H1 (cell line): ENCODE results near the gene CNOT10. TPM values are rescaled to one million over a fixed set of nuclear protein-coding genes. Genes with fewer than 3 reads are reported as not detected.

Experiments used
- CTCF ChIA-PET: fragments of 300-600 bp; sonication (Branson Sonifier 250); formaldehyde crosslinking; loops from one replicate; lab custom pipeline; 2021; ENCODE audit not compliant: partially characterized antibody; lab: Charles Lee
- POLR2A ChIA-PET: fragments of 300-600 bp; sonication (Branson Sonifier 250); formaldehyde crosslinking; loops from one replicate; lab custom pipeline; 2021; ENCODE audit warnings: inconsistent platforms; ENCODE audit not compliant: partially characterized antibody; lab: Charles Lee
- DNase-seq, 2 experiments: peaks; one replicate each; pipeline versions ENCODE4 v3.0.0 to v3.0.0-alpha.2; 2010 to 2022; ENCODE audit warnings: low spot score in 2 of 2, low read depth in 1 of 2, mixed read lengths in 1 of 2
- FAIRE-seq: peaks from 2 replicates; lab custom pipeline; 2011; peaks lifted over from hg19 to GRCh38; lab: Jason Lieb, UNC
- H2AFZ ChIP-seq: 2 replicates; pipeline ENCODE4 v1.8.1; 2012; ENCODE audit warnings: low read length, inconsistent platforms
- H2AK5ac ChIP-seq: 2 replicates; pipeline ENCODE4 v1.6.1; 2013; ENCODE audit warnings: low read depth, low read length
- H2BK120ac ChIP-seq: replicated peaks from 2 replicates; pipeline ENCODE3; 2013; ENCODE audit warnings: low read depth, low read length, inconsistent platforms
- H2BK12ac ChIP-seq: 2 replicates; pipeline ENCODE4 v1.6.1; 2013; ENCODE audit warnings: low read depth, low read length
- H2BK15ac ChIP-seq: 2 replicates; pipeline ENCODE4 v1.6.1; 2013; ENCODE audit warnings: low read length
- H2BK20ac ChIP-seq: 2 replicates; pipeline ENCODE4 v1.6.1; 2013; ENCODE audit warnings: low read length
- H2BK5ac ChIP-seq: 2 replicates; pipeline ENCODE4 v1.6.1; 2013; ENCODE audit warnings: low read depth, low read length
- H3K14ac ChIP-seq: 2 replicates; pipeline ENCODE4 v1.6.1; 2013; ENCODE audit warnings: inconsistent platforms; ENCODE audit not compliant: insufficient read length
- H3K18ac ChIP-seq: 2 replicates; pipeline ENCODE4 v1.6.1; 2013; ENCODE audit warnings: low read length; ENCODE audit errors: extremely low read depth
- H3K23ac ChIP-seq: 2 replicates; pipeline ENCODE4 v1.6.1; 2013; ENCODE audit warnings: inconsistent platforms; ENCODE audit not compliant: insufficient read length
- H3K23me2 ChIP-seq: 2 replicates; pipeline ENCODE4 v1.6.1; 2013; ENCODE audit warnings: low read depth, low read length
- H3K27ac ChIP-seq: 2 replicates; pipeline ENCODE4 v1.6.1; 2011; ENCODE audit warnings: low read depth, low read length, inconsistent platforms
- H3K27me3 ChIP-seq, 4 experiments: replicated peaks in 1 of 4; 1 replicate in 1 of 4; 2 replicates in 3 of 4; pipeline versions ENCODE4 v1.6.1 to v1.8.1; 2011 to 2013; ENCODE audit warnings: low read length in 3 of 4, mild to moderate bottlenecking in 3 of 4, inconsistent platforms in 2 of 4, mixed read lengths in 2 of 4, moderate library complexity in 1 of 4; ENCODE audit not compliant: control insufficient read depth in 3 of 4, insufficient read depth in 3 of 4; ENCODE audit errors: extremely low read depth in 1 of 4
- H3K36me3 ChIP-seq, 4 experiments: 2 replicates each; pipeline versions ENCODE4 v1.6.1 to v1.8.1; 2011 to 2013; ENCODE audit warnings: mild to moderate bottlenecking in 4 of 4, low read length in 3 of 4, moderate library complexity in 2 of 4, control low read depth in 1 of 4, inconsistent platforms in 1 of 4; ENCODE audit not compliant: insufficient read depth in 4 of 4, control insufficient read depth in 2 of 4
- H3K4ac ChIP-seq: replicated peaks from 2 replicates; pipeline ENCODE3; 2013; ENCODE audit warnings: low read length, low read depth, mixed read lengths, inconsistent platforms; ENCODE audit not compliant: insufficient read length
- H3K4me1 ChIP-seq, 4 experiments: replicated peaks in 1 of 4; 1 replicate in 1 of 4; 2 replicates in 3 of 4; pipeline versions ENCODE4 v1.6.1 to v1.8.1; 2011 to 2013; ENCODE audit warnings: low read length in 3 of 4, inconsistent platforms in 2 of 4, mixed read lengths in 1 of 4; ENCODE audit not compliant: insufficient read depth in 4 of 4, control insufficient read depth in 3 of 4
- H3K4me2 ChIP-seq, 2 experiments: 2 replicates each; pipeline versions ENCODE4 v1.6.1 to v1.8.1; 2011 to 2013; ENCODE audit warnings: low read depth in 2 of 2, low read length in 2 of 2, control low read depth in 1 of 2, inconsistent platforms in 1 of 2, mild to moderate bottlenecking in 1 of 2; ENCODE audit not compliant: insufficient read depth in 1 of 2
- H3K4me3 ChIP-seq, 4 experiments: fragments of 200-600, 300-600 bp in 1 of 4; sonication (generic), shearing (Covaris generic), sonication (Bioruptor Twin) in 1 of 4; 2 replicates each; pipeline versions ENCODE4 v1.5.1 to v1.8.1; 2011 to 2016; ENCODE audit warnings: low read length in 4 of 4, low read depth in 3 of 4, control low read depth in 2 of 4, inconsistent platforms in 2 of 4, mild to moderate bottlenecking in 2 of 4, mixed read lengths in 1 of 4, moderate library complexity in 1 of 4; ENCODE audit not compliant: insufficient read depth in 2 of 4; ENCODE audit errors: extremely low read depth in 1 of 4
- H3K56ac ChIP-seq: replicated peaks from 2 replicates; pipeline ENCODE3; 2013; ENCODE audit warnings: low read depth, mild to moderate bottlenecking, mixed read lengths, low read length, inconsistent platforms; ENCODE audit not compliant: insufficient read length
- H3K79me1 ChIP-seq: 2 replicates; pipeline ENCODE4 v1.6.1; 2013; ENCODE audit warnings: low read depth, low read length, control low read depth
- H3K79me2 ChIP-seq, 2 experiments: 2 replicates each; pipeline versions ENCODE4 v1.6.1 to v1.8.1; 2012 to 2013; ENCODE audit warnings: low read length in 2 of 2, mild to moderate bottlenecking in 2 of 2, inconsistent platforms in 1 of 2; ENCODE audit not compliant: insufficient read depth in 2 of 2, control insufficient read depth in 1 of 2
- H3K9ac ChIP-seq, 4 experiments: replicated peaks in 1 of 4; 1 replicate in 1 of 4; 2 replicates in 3 of 4; pipeline versions ENCODE4 v1.6.1 to v1.8.1; 2011 to 2013; ENCODE audit warnings: low read depth in 3 of 4, low read length in 3 of 4, control low read depth in 2 of 4, mild to moderate bottlenecking in 2 of 4, moderate library complexity in 2 of 4, inconsistent platforms in 1 of 4; ENCODE audit errors: extremely low read depth in 1 of 4
- H3K9me3 ChIP-seq, 2 experiments: 2 replicates each; pipeline versions ENCODE4 v1.6.1 to v1.8.1; 2012 to 2013; ENCODE audit warnings: mild to moderate bottlenecking in 2 of 2, moderate library complexity in 2 of 2, control low read depth in 1 of 2, inconsistent platforms in 1 of 2, low read depth in 1 of 2, low read length in 1 of 2, mixed read lengths in 1 of 2; ENCODE audit not compliant: insufficient read depth in 2 of 2
- H4K20me1 ChIP-seq, 2 experiments: replicated peaks in 1 of 2; 2 replicates each; pipeline versions ENCODE3 to v1.8.1; 2011 to 2013; ENCODE audit warnings: inconsistent platforms in 2 of 2, low read length in 2 of 2, mild to moderate bottlenecking in 1 of 2; ENCODE audit not compliant: insufficient read depth in 2 of 2, control insufficient read depth in 1 of 2
- H4K5ac ChIP-seq: 2 replicates; pipeline ENCODE4 v1.6.1; 2013; ENCODE audit warnings: low read length, low read depth, mixed read lengths, inconsistent platforms; ENCODE audit not compliant: insufficient read length
- H4K8ac ChIP-seq: 2 replicates; pipeline ENCODE4 v1.8.0; 2013; ENCODE audit warnings: mild to moderate bottlenecking, moderate library complexity, low read length, inconsistent platforms; ENCODE audit not compliant: insufficient read depth; ENCODE audit errors: extremely low read depth
- H4K91ac ChIP-seq: replicated peaks from 2 replicates; pipeline ENCODE3; 2013; ENCODE audit warnings: low read length, mixed read lengths, inconsistent platforms; ENCODE audit not compliant: insufficient read length
- BACH1 ChIP-seq: IDR thresholded peaks from 2 replicates; pipeline ENCODE4 v1.6.1; 2012; ENCODE audit warnings: low read length, improper control_type of control experiment
- HDAC2 ChIP-seq, 2 experiments: fragments of 300-600 bp in 1 of 2; sonication (generic) in 1 of 2; IDR thresholded peaks; 2 replicates each; pipeline ENCODE4 v1.6.1; 2011 to 2012; ENCODE audit warnings: low read depth in 2 of 2, low read length in 2 of 2, mild to moderate bottlenecking in 2 of 2, moderate library complexity in 2 of 2, borderline replicate concordance in 1 of 2, inconsistent platforms in 1 of 2
- KDM5A ChIP-seq: fragments of 200-600 bp; IDR thresholded peaks from 2 replicates; pipeline ENCODE4 v1.7.1; 2012; ENCODE audit warnings: mild to moderate bottlenecking, low read length, inconsistent platforms, mixed read lengths
- RAD21 ChIP-seq, 2 experiments: IDR thresholded peaks in 1 of 2; conservative IDR thresholded peaks in 1 of 2; 2 replicates each; pipeline ENCODE4 v1.6.1; 2011; ENCODE audit warnings: low read depth in 2 of 2, low read length in 2 of 2, improper control_type of control experiment in 1 of 2, inconsistent platforms in 1 of 2, mild to moderate bottlenecking in 1 of 2, moderate library complexity in 1 of 2
- SP2 ChIP-seq: IDR thresholded peaks from 2 replicates; pipeline ENCODE4 v1.6.1; 2012; ENCODE audit warnings: mild to moderate bottlenecking, low read length, inconsistent platforms
- WGBS, 2 experiments: shearing (Covaris generic) in 1 of 2; methylation state at CpG; one replicate each; pipeline versions ENCODE4 v1.1.6 to v1.1.7; 2013 to 2015; ENCODE audit warnings: low lambda C conversion rate in 2 of 2, mixed read lengths in 2 of 2, inconsistent platforms in 1 of 2, low coverage in 1 of 2, missing lambda C conversion rate in 1 of 2; ENCODE audit not compliant: insufficient replicate concordance in 2 of 2, insufficient coverage in 1 of 2, insufficient read length in 1 of 2; ENCODE audit errors: extremely low coverage in 1 of 2, missing lambda C conversion rate in 1 of 2; 5-methylcytosine and 5-hydroxymethylcytosine counted together
- polyA plus RNA-seq, 7 experiments: library from polyadenylated mRNA; depleted of rRNA in 3 of 7; stranded (reverse) in 5 of 7; unstranded in 2 of 7; fragments of >200 nt in 5 of 7; fragments of 200-250 nt in 2 of 7; gene quantifications; 1 replicate in 5 of 7; 2 replicates in 1 of 7; 4 replicates in 1 of 7; pipeline versions ENCODE4 v1.2.1 to v1.2.3, GENCODE V29; 2011 to 2013; ENCODE audit warnings: missing spikeins in 2 of 7, mixed read lengths in 2 of 7
- total RNA-seq: library from RNA; stranded (reverse); fragmentation: NEBNext Ultra II Directional; extraction: Animal tissue kit (Norgen Biotek cat#: 25700); gene quantifications from 2 replicates; pipeline ENCODE4 v1.2.1, GENCODE V29; 2021

The CNOT10 gene
- total and polyA plus RNA-seq, 2 of the 8 experiments (the other 6 are each of a cell fraction or from before 2014, with no cell fraction given) = 39.9 to 55.9 TPM

GRCh38 chr3:32691847-32692246 lies 6.9 kb downstream of the CNOT10 start:
- Histone ChIP-seq H3K27ac (no peak overlapping the region), H3K4ac (no peak overlapping the region), H3K4me1 (peaks cover 0 to under 1% (median 0%) of the 10 kb centered on the region in 4 experiments; a peak in 3 of 7 replicates), H4K91ac (no peak overlapping the region), H2AFZ (no peak overlapping the region), H3K14ac (no peak overlapping the region), H3K23me2 (no peaks in the 10 kb centered on the region), H2BK120ac (no peak overlapping the region), H3K9ac (peak overlapping the region in 1 of 4 experiments; percentile 40; a peak in 1 of 7 replicates), H2BK20ac (no peak overlapping the region), H2AK5ac (no peak overlapping the region), H2BK5ac (no peak overlapping the region), H2BK15ac (no peak overlapping the region), H3K9me3 (no peaks in the 10 kb centered on the region), H3K36me3 (peaks cover 0 to 5% (median 0%) of the 10 kb centered on the region in 4 experiments; a peak in 3 of 8 replicates), H3K4me2 (no peak overlapping the region), H3K79me2 (peaks cover 8 to 84% of the 10 kb centered on the region in 2 experiments), H3K18ac (no peak overlapping the region), H3K4me3 (no peak overlapping the region), H3K79me1 (peaks cover 3% of the 10 kb centered on the region; the same call in 1 of the 2 replicates), H2BK12ac (no peak overlapping the region), H4K8ac (no peak overlapping the region), H3K27me3 (no peaks in the 10 kb centered on the region), H3K23ac (no peak overlapping the region), H4K20me1 (peaks cover 0 to 5% of the 10 kb centered on the region in 2 experiments), H4K5ac (no peak overlapping the region), H3K56ac (no peak overlapping the region)
- FAIRE-seq (no peak), DNase-seq (no peak)
- CTCF ChIA-PET = interaction anchor here (0.9 to 1.1 kb wide), 2 partner anchors 14 to 181 kb away, joined by 3 read pairs; no protein-coding TSS in a partner anchor
- 99% methylated on average over 4 of the region's 4 CpGs; no CpG with 5 or more reads in 1 of the 2 experiments for WGBS, 2 experiments
- POLR2A ChIA-PET = interaction anchor here (0.5 to 1.4 kb wide), 5 partner anchors 8 to 221 kb away, joined by 3 to 4 read pairs (median 3); no protein-coding TSS in a partner anchor
- TF ChIP-seq BACH1 (no peak), KDM5A (no peak), SP2 (no peak), HDAC2 (IDR thresholded peaks at IDR 0.05; ENCODE audit: borderline replicate concordance in 1 of 2, low read depth in 2 of 2, low read length in 2 of 2) (no peak), RAD21 (IDR thresholded peaks at IDR 0.05 in 1 of 2, conservative IDR thresholded peaks at IDR 0.05 in 1 of 2; ENCODE audit: low read depth in 2 of 2, low read length in 2 of 2) (no peak)
